IPS DF 4.7 (cell line): ENCODE data around the gene PCDHA9.
"Not testable (repeated sequence)": the region's sequence is repeated elsewhere in the genome, so short reads cannot be mapped to it uniquely, and the experiment has no call there.

ENCODE experiments used
- DNase-seq: peaks from one replicate; pipeline ENCODE4 v3.0.0-alpha.2; 2013; ENCODE audit warnings: low spot score; ENCODE audit errors: extremely low read depth

PCDHA9 gene

DNA sequence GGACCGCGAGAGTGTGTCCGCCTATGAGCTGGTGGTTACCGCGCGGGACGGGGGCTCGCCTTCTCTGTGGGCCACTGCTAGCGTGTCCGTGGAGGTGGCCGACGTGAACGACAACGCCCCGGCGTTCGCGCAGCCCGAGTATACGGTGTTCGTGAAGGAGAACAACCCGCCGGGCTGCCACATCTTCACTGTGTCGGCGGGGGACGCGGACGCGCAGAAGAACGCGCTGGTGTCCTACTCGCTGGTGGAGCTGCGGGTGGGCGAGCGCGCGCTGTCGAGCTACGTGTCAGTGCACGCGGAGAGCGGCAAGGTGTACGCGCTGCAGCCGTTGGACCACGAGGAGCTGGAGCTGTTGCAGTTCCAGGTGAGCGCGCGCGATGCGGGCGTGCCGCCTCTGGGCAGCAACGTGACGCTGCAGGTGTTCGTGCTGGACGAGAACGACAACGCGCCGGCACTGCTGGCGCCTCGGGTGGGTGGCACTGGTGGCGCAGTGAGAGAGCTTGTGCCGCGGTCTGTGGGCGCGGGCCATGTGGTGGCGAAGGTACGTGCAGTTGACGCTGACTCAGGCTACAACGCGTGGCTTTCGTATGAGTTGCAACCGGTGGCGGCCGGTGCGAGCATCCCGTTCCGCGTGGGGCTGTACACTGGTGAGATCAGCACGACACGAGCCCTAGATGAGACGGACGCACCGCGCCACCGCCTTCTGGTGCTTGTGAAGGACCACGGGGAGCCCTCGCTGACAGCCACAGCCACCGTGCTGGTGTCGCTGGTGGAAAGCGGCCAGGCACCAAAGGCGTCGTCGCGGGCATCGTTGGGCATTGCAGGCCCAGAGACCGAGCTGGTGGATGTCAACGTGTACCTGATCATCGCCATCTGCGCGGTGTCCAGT lies 12.3 kb upstream of the PCDHA9 start:
- DNase-seq, result no peak

DNA sequence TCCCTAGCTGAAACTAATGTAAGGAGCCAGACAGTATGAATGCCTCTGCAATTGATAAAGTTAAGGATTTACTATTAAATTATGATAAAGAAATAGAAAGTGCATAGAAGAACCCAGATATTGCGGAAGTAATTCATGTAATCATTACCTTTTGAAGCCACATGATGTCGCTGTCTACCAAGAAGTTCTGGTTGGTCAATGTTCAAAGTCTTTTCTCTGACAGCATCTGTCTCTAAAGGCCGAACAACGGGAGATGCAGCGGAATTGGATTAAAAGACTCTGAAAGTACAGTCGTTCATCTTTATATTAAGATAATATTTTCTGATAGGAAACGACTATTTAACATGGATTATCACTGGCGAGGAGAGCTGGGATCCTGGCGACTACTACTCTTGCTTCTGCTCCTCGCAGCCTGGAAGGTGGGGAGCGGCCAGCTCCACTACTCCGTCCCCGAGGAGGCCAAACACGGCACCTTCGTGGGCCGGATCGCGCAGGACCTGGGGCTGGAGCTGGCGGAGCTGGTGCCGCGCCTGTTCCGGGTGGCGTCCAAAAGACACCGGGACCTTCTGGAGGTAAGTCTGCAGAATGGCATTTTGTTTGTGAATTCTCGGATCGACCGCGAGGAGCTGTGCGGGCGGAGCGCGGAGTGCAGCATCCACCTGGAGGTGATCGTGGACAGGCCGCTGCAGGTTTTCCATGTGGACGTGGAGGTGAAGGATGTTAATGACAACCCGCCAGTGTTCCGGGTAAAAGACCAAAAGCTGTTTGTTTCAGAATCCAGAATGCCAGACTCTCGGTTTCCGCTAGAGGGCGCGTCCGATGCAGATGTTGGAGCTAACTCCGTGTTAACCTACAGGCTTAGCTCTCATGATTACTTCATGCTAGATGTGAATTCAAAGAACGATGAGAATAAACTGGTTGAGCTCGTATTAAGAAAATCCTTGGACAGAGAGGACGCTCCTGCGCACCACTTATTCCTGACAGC lies 6.9 kb upstream of the PCDHA9 start, which contains the start of gene PCDHA8:
PCDHA8 (plus strand) TSS at position 210 of the 985 bp plus-strand sequence; CDS start at position 345, 135 bp downstream.
- no peak for DNase-seq

DNA sequence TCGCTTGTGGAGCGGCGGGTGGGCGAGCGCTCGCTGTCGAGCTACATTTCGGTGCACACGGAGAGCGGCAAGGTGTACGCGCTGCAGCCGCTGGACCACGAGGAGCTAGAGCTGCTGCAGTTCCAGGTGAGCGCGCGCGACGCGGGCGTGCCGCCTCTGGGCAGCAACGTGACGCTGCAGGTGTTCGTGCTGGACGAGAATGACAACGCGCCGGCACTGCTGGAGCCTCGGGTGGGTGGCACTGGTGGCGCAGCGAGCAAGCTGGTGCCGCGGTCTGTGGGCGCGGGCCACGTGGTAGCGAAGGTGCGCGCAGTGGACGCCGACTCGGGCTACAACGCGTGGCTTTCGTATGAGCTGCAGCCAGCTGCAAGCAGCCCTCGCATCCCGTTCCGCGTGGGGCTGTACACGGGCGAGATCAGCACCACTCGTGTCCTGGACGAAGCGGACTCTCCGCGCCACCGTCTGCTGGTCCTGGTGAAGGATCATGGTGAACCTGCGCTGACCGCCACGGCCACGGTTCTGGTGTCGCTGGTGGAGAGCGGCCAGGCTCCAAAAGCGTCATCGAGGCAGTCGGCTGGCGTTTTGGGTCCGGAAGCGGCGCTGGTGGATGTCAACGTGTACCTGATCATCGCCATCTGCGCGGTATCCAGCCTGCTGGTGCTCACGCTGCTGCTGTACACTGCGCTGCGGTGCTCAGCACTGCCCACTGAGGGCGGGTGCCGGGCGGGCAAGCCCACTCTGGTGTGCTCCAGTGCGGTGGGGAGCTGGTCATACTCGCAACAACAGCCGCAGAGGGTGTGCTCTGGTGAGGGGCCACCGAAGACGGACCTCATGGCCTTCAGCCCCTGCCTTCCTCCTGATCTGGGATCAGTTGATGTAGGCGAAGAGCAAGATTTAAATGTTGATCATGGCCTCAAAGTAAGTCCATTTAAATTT lies 5.1 kb upstream of the PCDHA9 start:
- DNase-seq, result no peak

DNA sequence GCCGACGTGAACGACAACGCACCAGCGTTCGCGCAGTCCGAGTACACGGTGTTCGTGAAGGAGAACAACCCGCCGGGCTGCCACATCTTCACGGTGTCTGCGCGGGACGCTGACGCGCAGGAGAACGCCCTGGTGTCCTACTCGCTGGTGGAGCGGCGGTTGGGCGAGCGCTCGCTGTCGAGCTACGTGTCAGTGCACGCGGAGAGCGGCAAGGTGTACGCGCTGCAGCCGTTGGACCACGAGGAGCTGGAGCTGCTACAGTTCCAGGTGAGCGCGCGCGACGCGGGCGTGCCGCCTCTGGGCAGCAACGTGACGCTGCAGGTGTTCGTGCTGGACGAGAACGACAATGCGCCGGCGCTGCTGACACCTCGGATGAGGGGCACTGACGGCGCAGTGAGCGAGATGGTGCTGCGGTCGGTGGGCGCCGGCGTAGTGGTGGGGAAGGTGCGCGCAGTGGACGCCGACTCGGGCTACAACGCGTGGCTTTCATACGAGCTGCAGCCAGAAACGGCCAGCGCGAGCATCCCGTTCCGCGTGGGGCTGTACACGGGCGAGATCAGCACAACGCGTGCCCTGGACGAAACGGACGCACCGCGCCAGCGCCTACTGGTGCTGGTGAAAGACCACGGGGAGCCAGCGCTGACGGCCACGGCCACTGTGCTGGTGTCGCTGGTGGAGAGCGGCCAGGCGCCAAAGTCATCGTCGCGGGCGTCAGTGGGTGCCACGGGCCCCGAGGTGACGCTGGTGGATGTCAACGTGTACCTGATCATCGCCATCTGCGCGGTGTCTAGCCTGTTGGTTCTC lies 1.9 kb downstream of the PCDHA9 start:
- not testable (repeated sequence) for DNase-seq

DNA sequence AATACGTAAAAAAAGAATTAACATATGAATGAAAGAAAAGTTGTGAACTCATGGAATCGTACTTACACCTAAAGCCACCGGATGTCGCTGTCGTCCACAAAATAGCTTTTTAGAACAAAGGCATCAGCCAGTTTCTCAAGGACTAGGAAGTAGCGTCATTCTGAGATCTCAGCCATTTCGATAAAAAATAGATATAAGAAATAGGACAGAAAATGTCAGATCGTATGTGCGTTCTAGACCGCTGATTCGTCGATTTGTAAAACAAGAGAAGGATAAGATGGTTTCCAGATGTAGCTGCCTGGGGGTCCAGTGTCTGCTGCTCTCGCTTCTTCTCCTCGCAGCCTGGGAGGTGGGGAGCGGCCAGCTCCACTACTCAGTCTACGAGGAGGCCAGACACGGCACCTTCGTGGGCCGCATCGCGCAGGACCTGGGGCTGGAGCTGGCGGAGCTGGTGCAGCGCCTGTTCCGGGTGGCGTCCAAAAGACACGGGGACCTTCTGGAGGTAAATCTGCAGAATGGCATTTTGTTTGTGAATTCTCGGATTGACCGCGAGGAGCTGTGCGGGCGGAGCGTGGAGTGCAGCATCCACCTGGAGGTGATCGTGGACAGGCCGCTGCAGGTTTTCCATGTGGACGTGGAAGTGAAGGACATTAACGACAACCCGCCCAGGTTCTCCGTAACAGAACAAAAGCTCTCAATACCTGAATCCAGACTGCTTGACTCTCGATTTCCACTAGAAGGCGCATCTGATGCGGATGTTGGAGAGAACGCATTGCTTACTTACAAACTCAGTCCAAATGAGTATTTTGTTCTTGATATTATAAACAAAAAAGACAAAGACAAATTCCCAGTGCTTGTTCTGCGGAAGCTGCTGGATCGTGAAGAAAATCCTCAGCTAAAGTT lies 7.8 kb downstream of the PCDHA9 start, which contains the start of gene PCDHA10:
PCDHA10 (plus strand) TSS at position 126 of the 903 bp plus-strand sequence; CDS start at position 278, 152 bp downstream.
- no peak for DNase-seq

DNA sequence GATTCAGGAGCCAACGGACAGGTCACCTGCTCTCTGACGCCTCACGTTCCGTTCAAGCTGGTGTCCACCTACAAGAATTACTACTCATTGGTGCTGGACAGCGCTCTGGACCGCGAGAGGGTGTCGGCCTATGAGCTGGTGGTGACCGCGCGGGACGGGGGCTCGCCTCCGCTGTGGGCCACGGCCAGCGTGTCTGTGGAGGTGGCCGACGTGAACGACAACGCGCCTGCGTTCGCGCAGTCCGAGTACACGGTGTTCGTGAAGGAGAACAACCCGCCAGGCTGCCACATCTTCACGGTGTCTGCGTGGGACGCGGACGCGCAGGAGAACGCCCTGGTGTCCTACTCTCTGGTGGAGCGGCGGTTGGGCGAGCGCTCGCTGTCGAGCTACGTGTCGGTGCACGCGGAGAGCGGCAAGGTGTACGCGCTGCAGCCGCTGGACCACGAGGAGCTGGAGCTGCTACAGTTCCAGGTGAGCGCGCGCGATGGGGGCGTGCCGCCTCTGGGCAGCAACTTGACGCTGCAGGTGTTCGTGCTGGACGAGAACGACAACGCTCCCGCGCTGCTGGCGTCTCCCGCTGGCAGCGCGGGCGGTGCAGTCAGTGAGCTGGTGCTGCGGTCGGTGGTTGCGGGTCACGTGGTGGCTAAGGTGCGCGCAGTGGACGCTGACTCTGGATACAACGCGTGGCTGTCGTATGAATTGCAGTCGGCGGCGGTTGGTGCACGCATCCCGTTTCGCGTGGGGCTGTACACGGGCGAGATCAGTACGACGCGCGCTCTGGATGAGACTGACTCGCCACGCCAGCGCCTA lies 9.2 kb downstream of the PCDHA9 start:
- no peak for DNase-seq

DNA sequence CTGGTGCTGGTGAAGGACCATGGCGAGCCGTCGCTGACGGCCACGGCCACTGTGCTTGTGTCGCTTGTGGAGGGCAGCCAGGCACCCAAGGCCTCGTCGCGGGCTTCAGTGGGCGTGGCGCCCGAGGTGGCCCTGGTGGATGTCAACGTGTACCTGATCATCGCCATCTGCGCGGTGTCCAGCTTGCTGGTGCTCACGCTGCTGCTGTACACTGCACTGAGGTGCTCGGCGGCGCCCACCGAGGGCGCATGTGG lies 9.7 kb downstream of the PCDHA9 start:
- no peak for DNase-seq

DNA sequence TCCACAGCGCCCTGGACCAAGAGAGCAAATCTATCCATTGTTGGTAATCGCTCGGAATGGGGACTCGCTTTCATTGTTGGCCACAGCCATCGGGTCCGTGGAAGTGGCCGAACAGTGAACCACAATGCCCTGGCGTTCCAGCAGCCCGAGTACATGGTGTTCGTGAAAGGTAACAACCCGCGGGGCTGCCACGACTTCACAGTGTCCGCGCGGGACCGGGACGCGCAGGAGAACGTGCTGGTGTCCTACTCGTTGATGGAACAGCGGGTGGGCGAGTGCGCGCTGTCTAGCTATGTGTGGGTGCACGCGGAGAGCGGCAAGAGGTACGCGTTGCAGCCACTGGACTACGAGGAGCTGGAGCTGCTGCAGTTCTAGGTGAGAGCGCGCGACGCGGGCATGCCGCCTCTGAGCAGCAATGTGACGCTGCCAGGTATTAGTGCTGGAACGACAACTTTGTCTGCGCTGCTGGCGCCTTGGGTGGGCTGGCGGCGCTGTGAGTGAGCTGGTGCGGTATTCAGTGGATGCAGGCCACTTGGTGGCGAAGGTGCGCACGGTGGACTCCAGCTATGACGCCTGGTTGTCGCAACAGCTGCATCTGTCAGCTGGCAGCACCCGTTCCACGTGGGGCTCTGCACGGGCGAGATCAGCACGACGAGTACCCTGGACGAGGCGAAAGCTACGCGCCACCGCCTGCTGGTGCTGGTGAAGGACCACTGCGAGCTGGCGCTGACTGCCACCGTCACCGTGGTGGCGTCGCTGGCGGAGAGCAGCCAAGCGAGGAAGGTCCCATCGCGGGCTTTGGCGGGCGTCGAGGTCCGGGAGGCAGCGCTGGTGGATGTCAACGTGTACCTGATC lies 14.5 kb downstream of the PCDHA9 start:
- no peak for DNase-seq

DNA sequence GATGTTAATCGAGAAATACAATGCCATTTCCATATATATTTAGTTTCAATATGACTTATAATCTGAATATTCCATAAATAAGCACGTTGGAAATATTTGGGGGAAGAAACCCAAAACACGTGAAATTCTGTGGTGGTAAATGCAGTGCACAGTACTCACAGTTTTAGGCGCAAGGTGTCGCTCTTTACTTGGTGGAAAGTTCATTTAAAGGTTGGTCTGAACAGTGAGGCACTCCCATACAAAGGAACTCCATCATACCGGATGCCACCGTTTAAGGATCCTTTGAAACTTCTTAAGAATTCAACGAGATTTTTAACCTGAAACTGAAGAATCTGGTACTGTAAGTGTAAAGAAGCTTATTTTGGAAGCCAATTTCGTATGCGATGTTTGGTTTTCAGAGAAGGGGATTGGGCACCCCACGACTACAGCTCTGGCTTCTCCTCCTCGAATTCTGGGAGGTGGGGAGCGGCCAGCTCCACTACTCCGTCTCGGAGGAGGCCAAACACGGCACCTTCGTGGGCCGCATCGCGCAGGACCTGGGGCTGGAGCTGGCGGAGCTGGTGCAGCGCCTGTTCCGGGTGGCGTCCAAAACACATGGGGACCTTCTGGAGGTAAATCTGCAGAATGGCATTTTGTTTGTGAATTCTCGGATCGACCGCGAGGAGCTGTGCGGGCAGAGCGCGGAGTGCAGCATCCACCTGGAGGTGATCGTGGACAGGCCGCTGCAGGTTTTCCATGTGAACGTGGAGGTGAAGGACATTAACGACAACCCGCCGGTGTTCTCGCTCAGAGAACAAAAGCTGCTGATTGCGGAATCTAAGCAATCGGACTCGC lies 20.8 kb downstream of the PCDHA9 start, which contains the start of gene PCDHA11:
PCDHA11 (plus strand) TSS at position 237 of the 834 bp plus-strand sequence; CDS start at position 384, 147 bp downstream.
- no peak for DNase-seq

DNA sequence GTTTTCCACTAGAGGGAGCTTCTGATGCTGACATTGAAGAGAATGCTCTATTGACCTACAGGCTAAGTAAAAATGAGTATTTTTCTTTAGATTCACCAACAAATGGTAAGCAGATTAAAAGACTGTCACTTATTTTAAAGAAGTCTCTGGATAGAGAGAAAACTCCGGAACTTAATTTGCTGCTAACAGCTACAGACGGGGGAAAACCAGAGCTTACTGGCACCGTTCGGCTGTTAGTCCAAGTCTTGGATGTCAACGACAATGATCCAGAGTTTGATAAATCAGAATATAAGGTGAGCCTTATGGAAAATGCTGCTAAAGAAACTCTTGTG lies 21.3 kb downstream of the PCDHA9 start:
- DNase-seq, result no peak

DNA sequence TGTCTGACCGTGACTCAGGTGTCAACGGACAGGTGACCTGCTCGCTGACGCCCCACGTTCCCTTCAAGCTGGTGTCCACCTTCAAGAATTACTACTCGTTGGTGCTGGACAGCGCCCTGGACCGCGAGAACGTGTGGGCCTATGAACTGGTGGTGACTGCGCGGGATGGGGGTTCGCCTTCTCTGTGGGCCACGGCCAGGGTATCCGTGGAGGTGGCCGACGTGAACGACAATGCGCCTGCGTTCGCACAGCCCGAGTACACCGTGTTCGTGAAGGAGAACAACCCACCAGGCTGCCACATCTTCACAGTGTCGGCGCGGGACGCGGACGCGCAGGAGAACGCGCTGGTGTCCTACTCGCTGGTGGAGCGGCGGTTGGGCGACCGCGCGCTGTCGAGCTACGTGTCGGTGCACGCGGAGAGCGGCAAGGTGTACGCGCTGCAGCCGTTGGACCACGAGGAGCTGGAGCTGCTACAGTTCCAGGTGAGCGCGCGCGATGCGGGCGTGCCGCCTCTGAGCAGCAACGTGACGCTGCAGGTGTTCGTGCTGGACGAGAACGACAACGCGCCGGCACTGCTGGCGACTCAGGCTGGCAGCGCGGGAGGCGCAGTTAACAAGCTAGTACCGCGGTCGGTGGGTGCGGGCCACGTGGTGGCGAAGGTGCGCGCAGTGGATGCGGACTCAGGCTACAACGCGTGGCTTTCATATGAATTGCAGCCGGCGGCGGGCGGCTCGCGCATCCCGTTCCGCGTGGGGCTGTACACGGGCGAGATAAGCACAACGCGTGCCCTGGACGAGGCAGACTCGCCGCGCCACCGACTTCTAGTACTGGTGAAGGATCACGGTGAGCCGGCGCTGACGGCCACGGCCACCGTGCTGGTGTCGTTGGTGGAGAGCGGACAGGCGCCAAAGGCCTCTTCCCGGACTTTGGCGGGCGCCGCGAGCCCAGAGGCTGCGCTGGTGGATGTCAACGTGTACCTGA lies 22.3 kb downstream of the PCDHA9 start:
- DNase-seq, result no peak

DNA sequence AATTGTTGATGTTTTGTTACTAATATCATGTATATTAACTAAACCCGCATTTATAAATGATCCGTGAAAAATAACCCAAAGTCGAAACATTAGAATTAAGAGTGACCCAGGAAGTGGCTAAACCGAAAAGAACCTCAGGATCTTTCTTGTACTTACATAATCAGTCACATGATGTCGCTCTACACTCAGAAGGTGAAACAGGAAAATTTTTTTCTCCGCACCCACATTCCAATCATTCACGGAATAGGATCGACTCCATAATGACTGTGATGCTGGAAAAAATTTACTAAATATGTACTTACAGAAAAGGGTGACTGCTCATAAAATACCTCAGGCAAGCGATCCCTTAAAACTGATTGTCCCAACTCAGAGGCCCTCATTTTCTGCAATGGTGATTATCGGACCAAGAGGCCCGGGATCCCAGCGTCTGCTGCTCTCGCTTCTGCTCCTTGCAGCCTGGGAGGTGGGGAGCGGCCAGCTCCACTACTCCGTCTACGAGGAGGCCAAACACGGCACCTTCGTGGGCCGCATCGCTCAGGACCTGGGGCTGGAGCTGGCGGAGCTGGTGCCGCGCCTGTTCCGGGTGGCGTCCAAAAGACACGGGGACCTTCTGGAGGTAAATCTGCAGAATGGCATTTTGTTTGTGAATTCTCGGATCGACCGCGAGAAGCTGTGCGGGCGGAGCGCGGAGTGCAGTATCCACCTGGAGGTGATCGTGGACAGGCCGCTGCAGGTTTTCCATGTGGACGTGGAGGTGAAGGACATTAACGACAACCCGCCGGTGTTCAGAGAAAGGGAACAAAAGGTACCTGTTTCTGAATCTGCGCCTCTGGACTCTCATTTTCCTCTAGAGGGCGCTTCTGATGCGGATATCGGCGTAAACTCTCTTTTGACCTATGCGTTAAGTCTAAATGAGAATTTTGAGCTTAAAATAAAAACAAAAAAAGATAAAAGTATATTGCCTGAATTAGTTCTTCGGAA lies 27.2 kb downstream of the PCDHA9 start, which contains the start of gene PCDHA12:
PCDHA12 (plus strand) TSS at position 224 of the 981 bp plus-strand sequence; CDS start at position 389, 165 bp downstream.
- no peak for DNase-seq

DNA sequence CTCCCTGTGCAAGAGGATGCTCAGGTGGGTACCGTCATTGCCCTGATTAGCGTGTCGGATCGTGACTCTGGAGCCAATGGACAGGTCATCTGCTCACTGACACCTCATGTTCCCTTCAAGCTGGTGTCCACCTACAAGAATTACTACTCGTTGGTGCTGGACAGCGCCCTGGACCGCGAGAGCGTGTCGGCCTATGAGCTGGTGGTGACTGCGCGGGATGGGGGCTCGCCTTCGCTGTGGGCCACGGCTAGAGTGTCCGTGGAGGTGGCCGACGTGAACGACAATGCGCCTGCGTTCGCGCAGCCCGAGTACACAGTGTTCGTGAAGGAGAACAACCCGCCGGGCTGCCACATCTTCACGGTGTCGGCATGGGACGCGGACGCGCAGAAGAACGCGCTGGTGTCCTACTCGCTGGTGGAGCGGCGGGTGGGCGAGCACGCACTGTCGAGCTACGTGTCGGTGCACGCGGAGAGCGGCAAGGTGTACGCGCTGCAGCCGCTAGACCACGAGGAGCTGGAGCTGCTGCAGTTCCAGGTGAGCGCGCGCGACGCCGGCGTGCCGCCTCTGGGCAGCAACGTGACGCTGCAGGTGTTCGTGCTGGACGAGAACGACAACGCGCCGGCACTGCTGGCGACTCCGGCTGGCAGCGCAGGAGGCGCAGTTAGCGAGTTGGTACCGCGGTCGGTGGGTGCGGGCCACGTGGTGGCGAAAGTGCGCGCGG lies 28.5 kb downstream of the PCDHA9 start:
- not testable (repeated sequence) for DNase-seq
